Sigmoid colon (tissue), 4 donors: ENCODE measurements around the gene IRAG1.

ENCODE experiments used
- POLR2A ChIP-seq, 2 donors: fragments of 450-650 bp; IDR thresholded peaks; one replicate each; pipeline ENCODE4 v1.6.1; 2016; ENCODE audit warnings: antibody characterized with exemption in 2 of 2, mild to moderate bottlenecking in 2 of 2, moderate library complexity in 2 of 2
- POLR2AphosphoS5 ChIP-seq, 4 donors: sonication (generic); formaldehyde crosslinking; IDR thresholded peaks; one replicate each; pipeline ENCODE4 v1.6.1; 2017; ENCODE audit warnings: antibody characterized with exemption in 4 of 4

GRCh38 chr11:10697323-10697620, 3.7 kb upstream of the IRAG1 start:
- TF ChIP-seq POLR2AphosphoS5 (IDR thresholded peaks at IDR 0.05) = no peak
- no peak for TF ChIP-seq POLR2A (IDR thresholded peaks at IDR 0.05)
